B cell (primary cell): ENCODE data around the gene COMMD7. TPM values are rescaled to one million over a fixed set of nuclear protein-coding genes. Genes with fewer than 3 reads are reported as not detected.

Experiments
- ATAC-seq: fragments of 200-7000 bp; cut with Tn5 transposase; one replicate; pipeline ENCODE4 v1.10.0; 2021; ENCODE audit warnings: low read depth, mild to moderate bottlenecking, moderate number of reproducible peaks, moderate library complexity
- CTCF ChIA-PET: fragments of 350-600 bp; sonication (Branson Sonifier 250); formaldehyde crosslinking; loops from one replicate; lab custom pipeline; 2021; ENCODE audit warnings: antibody characterized with exemption, inconsistent platforms; lab: Charles Lee
- POLR2A ChIA-PET: fragments of 350-600 bp; sonication (Branson Sonifier 250); formaldehyde crosslinking; loops from one replicate; lab custom pipeline; 2021; ENCODE audit warnings: antibody characterized with exemption; lab: Charles Lee
- DNase-seq: peaks from one replicate; pipeline ENCODE4 v3.0.0; 2013
- H2AFZ ChIP-seq: 2 replicates; pipeline ENCODE4 v1.6.1; 2012; ENCODE audit warnings: mild to moderate bottlenecking, low read depth, low read length; ENCODE audit not compliant: insufficient read depth, poor library complexity, severe bottlenecking
- H3K27ac ChIP-seq, 2 donors: 1 replicate in 1 of 2; 2 replicates in 1 of 2; pipeline ENCODE4 v1.5.1; 2012 to 2013; ENCODE audit warnings: low read length in 2 of 2, mild to moderate bottlenecking in 2 of 2, moderate library complexity in 1 of 2
- H3K27me3 ChIP-seq, 4 experiments: fragments of 200-600 bp in 1 of 4; sonication (generic) in 1 of 4; replicated peaks in 1 of 4; 1 replicate in 2 of 4; 2 replicates in 2 of 4; pipeline versions ENCODE4 v1.6.1 to v1.7.0; 2013 to 2016; ENCODE audit warnings: low read length in 3 of 4, mild to moderate bottlenecking in 2 of 4, mixed read lengths in 1 of 4, moderate library complexity in 1 of 4; ENCODE audit not compliant: insufficient read depth in 4 of 4, control insufficient read depth in 3 of 4; ENCODE audit errors: control extremely low read depth in 1 of 4
- H3K36me3 ChIP-seq, 2 experiments: replicated peaks in 1 of 2; 1 replicate in 1 of 2; 2 replicates in 1 of 2; pipeline versions ENCODE4 v1.6.1 to v1.7.1; 2013; ENCODE audit warnings: low read length in 1 of 2; ENCODE audit not compliant: insufficient read depth in 2 of 2, control insufficient read depth in 1 of 2; ENCODE audit errors: control extremely low read depth in 1 of 2, extremely low read depth in 1 of 2
- H3K4me1 ChIP-seq, 2 donors: fragments of 200-600 bp in 1 of 2; sonication (generic) in 1 of 2; 1 replicate in 1 of 2; 2 replicates in 1 of 2; pipeline versions ENCODE4 v1.5.1 to v1.6.1; 2013 to 2017; ENCODE audit warnings: low read length in 2 of 2; ENCODE audit not compliant: control insufficient read depth in 2 of 2, insufficient read depth in 2 of 2
- H3K4me2 ChIP-seq: replicated peaks from 2 replicates; pipeline ENCODE3; 2012; ENCODE audit warnings: mild to moderate bottlenecking, low read depth, low read length; ENCODE audit not compliant: poor library complexity, severe bottlenecking
- H3K4me3 ChIP-seq, 5 experiments: fragments of 200-600 bp in 1 of 5; sonication (generic) in 1 of 5; 1 replicate in 3 of 5; 2 replicates in 2 of 5; pipeline versions ENCODE4 v1.5.1 to v1.7.0; 2011 to 2016; ENCODE audit warnings: low read length in 4 of 5, mild to moderate bottlenecking in 4 of 5, low read depth in 2 of 5, control low read depth in 1 of 5, moderate library complexity in 1 of 5; ENCODE audit not compliant: insufficient read depth in 1 of 5; ENCODE audit errors: control extremely low read depth in 1 of 5, extremely low read depth in 1 of 5
- H3K79me2 ChIP-seq: fragments of 200-600 bp; sonication (generic); one replicate; pipeline ENCODE4 v1.6.0; 2016; ENCODE audit warnings: low read length; ENCODE audit not compliant: control insufficient read depth, insufficient read depth
- H3K9ac ChIP-seq: fragments of 200-600 bp; sonication (generic); 2 replicates; pipeline ENCODE4 v1.6.1; 2017; ENCODE audit warnings: mild to moderate bottlenecking, low read length, moderate library complexity
- H3K9me3 ChIP-seq, 3 donors: one replicate each; pipeline versions ENCODE4 v1.6.1 to v1.7.1; 2013; ENCODE audit warnings: low read length in 2 of 3; ENCODE audit not compliant: control insufficient read depth in 2 of 3, insufficient read depth in 1 of 3; ENCODE audit errors: control extremely low read depth in 1 of 3
- H4K20me1 ChIP-seq: 2 replicates; pipeline ENCODE4 v1.6.0; 2012; ENCODE audit warnings: mild to moderate bottlenecking, low read length; ENCODE audit not compliant: insufficient read depth, control insufficient read depth, poor library complexity, severe bottlenecking
- H3K27ac Mint-ChIP-seq: one replicate; pipeline ENCODE4 v1.8.0; 2021; ENCODE audit warnings: mixed read lengths
- H3K27me3 Mint-ChIP-seq: one replicate; pipeline ENCODE4 v1.8.0; 2021; ENCODE audit warnings: mixed read lengths
- H3K4me1 Mint-ChIP-seq: one replicate; pipeline ENCODE4 v1.8.0; 2021; ENCODE audit warnings: mixed read lengths
- H3K4me3 Mint-ChIP-seq: one replicate; pipeline ENCODE4 v1.8.0; 2021; ENCODE audit warnings: mixed read lengths
- H3K9me3 Mint-ChIP-seq: one replicate; pipeline ENCODE4 v1.8.0; 2022; ENCODE audit warnings: mixed read lengths; ENCODE audit not compliant: insufficient read depth
- CTCF ChIP-seq: fragments of 200-600 bp; IDR thresholded peaks from one replicate; pipeline ENCODE4 v1.8.0; 2022; ENCODE audit warnings: antibody characterized with exemption, mild to moderate bottlenecking
- EZH2 ChIP-seq: IDR thresholded peaks from 2 replicates; pipeline ENCODE4 v1.6.1; 2012; ENCODE audit warnings: borderline replicate concordance, low read depth, mild to moderate bottlenecking, moderate library complexity, low read length; ENCODE audit not compliant: insufficient read depth, poor library complexity, severe bottlenecking
- WGBS: methylation state at CpG from one replicate; pipeline ENCODE4 v1.1.5; 2013; ENCODE audit warnings: missing lambda C conversion rate; ENCODE audit not compliant: insufficient coverage; 5-methylcytosine and 5-hydroxymethylcytosine counted together
- intact Hi-C: fragments of 100-400 bp; cut with micrococcal nuclease; formaldehyde crosslinking; loops from one replicate; pipeline ENCODE4 v1.10.0; 2022
- polyA plus RNA-seq: library from polyadenylated mRNA; depleted of rRNA; stranded (reverse); fragments of >200 nt; gene quantifications from 2 replicates; pipeline ENCODE4 v1.2.3, GENCODE V29; 2012
- total RNA-seq, 2 donors: library from RNA; stranded (reverse); fragments of 120-200 nt in 1 of 2; gene quantifications; 1 replicate in 1 of 2; 2 replicates in 1 of 2; pipeline versions ENCODE4 v1.2.3 to v1.2.4, GENCODE V29; 2013 to 2022

The COMMD7 gene
- total and polyA plus RNA-seq, 2 donors (not counting 1 experiment from before 2014, with no cell fraction given) = 24.5 to 34.9 TPM

GRCh38 chr20:32761831-32762753 is 18.8 kb upstream of the COMMD7 start, which contains the start of gene DNMT3B:
TSS of gene DNMT3B (plus strand) at chr20:32762385. CDS start at chr20:32780324, 17,939 bp downstream.
- intact Hi-C loops = loop anchor here (1.0 to 10.0 kb wide), 3 partner anchors 19 to 277 kb away; partner anchors contain the start of genes COMMD7 and MAPRE1
- Histone ChIP-seq H3K4me1 (peaks cover 21 to 22% of the 10 kb centered on the region in 2 donors), H3K27ac (no peak within 1 kb of the TSS), H3K4me2 (peak within 1 kb of the TSS; percentile 99), H4K20me1 (no peaks in the 10 kb centered on the region), H3K27me3 (peaks cover 0 to 21% (median 7%) of the 10 kb centered on the region in 4 experiments), H3K9ac (peak within 1 kb of the TSS; percentile 81), H3K36me3 (no peaks in the 10 kb centered on the region), H3K9me3 (no peaks in the 10 kb centered on the region), H3K79me2 (no peaks in the 10 kb centered on the region), H3K4me3 (peak within 1 kb of the TSS; percentile 44 to 74 (median 68)), H2AFZ (peak within 1 kb of the TSS; percentile 95)
- Mint-ChIP-seq H3K27ac (peak within 1 kb of the TSS; percentile 67), H3K4me1 (peaks cover 24% of the 10 kb centered on the region), H3K9me3 (no peaks in the 10 kb centered on the region), H3K27me3 (no peaks in the 10 kb centered on the region), H3K4me3 (peak within 1 kb of the TSS; percentile 90)
- ATAC-seq (peak; percentile 86), DNase-seq (peak; percentile 80)
- TF ChIP-seq EZH2 (no peak), CTCF (no peak)
- ChIA-PET POLR2A (interaction anchor here (2.0 kb wide), 1 partner anchor 19 kb away, joined by 12 read pairs; the partner anchor contains the start of gene COMMD7), CTCF (interaction anchor here (1.3 to 3.1 kb wide), 4 partner anchors 15 to 88 kb away, joined by 3 to 18 read pairs (median 10); partner anchors contain the start of genes C20orf203 and COMMD7)
- under 1% methylated on average over 81 of the region's 92 CpGs for whole genome bisulfite sequencing
